Testis (tissue), 3 donors: Measurements from ENCODE around the gene PTPRN2. TPM values are rescaled to one million over a fixed set of nuclear protein-coding genes. Genes with fewer than 3 reads are reported as not detected.

Experiments
- DNase-seq: peaks from one replicate; pipeline ENCODE4 v3.0.0-alpha.2; 2019
- H3K27ac ChIP-seq, 2 donors: fragments of 200-600 bp; sonication (generic); one replicate each; pipeline ENCODE4 v1.5.1; 2019
- H3K27me3 ChIP-seq: fragments of 200-600 bp; sonication (generic); one replicate; pipeline ENCODE4 v1.5.1; 2019
- H3K36me3 ChIP-seq: fragments of 200-600 bp; sonication (generic); one replicate; pipeline ENCODE4 v1.5.1; 2017; ENCODE audit warnings: low read depth; ENCODE audit errors: missing control alignments
- H3K4me1 ChIP-seq: fragments of 200-600 bp; sonication (generic); one replicate; pipeline ENCODE4 v1.5.1; 2019
- H3K4me3 ChIP-seq, 2 donors: fragments of 200-600 bp; sonication (generic); one replicate each; pipeline ENCODE4 v1.5.1; 2017 to 2019
- H3K9me3 ChIP-seq: fragments of 200-600 bp; sonication (generic); one replicate; pipeline ENCODE4 v1.5.1; 2017
- POLR2A ChIP-seq: fragments of 450-650 bp; IDR thresholded peaks from one replicate; pipeline ENCODE4 v1.6.1; 2017; ENCODE audit warnings: antibody characterized with exemption, mild to moderate bottlenecking, moderate library complexity
- WGBS, 2 donors: methylation state at CpG; one replicate each; pipeline ENCODE4 v1.1.5; 2018; 5-methylcytosine and 5-hydroxymethylcytosine counted together
- intact Hi-C: fragments of 100-400 bp; cut with DNase I; formaldehyde crosslinking; loops from one replicate; pipeline ENCODE4 v1.15.1; 2023; ENCODE audit warnings: low total_unique reads
- polyA plus RNA-seq: library from polyadenylated mRNA; stranded (reverse); fragments of 350-450 nt; fragmentation: Illumina TruSeq; extraction: RNeasy Lipid Tissue Mini Kit (QIAGEN cat#74804); gene quantifications from one replicate; pipeline ENCODE4 v1.2.3, GENCODE V29; 2014; ENCODE audit warnings: low read depth, low replicate concordance; ENCODE audit not compliant: insufficient read depth
- total RNA-seq, 2 donors: library from RNA; depleted of rRNA; stranded (reverse); fragments of >200 nt; gene quantifications; one replicate each; pipeline ENCODE4 v1.2.3, GENCODE V29; 2016
- TF ChIP-seq, protein P1 (sequence below), 3 experiments: fragments of 450-650 bp in 2 of 3; fragments of 200-600 bp in 1 of 3; sonication (generic) in 1 of 3; IDR thresholded peaks; one replicate each; pipeline ENCODE4 v1.5.1; 2016 to 2019; ENCODE audit warnings: antibody characterized with exemption in 3 of 3, mild to moderate bottlenecking in 2 of 3, moderate library complexity in 1 of 3

The PTPRN2 gene
- total and polyA plus RNA-seq, 3 donors from 2014 or later = 9.3 to 10.8 (median 9.8) TPM

DNA sequence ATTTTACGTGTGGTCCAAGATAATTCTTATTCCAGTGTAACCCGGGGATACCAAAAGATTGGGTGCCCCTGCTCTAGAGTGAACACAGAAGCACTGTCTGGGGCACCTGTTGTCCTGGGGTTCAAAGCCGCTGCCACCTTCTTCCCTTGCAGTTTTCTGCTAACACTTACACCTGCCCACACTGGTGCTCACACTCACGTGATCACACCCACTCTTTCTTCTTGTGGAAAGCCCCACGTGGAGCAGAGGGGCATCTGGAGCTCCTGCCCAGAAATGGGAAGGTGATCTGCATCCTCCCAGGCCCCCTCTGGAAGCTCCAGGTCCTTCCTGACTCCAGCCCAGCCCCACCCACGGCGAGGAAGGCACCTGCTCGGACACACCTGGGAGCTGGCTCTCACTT is 42.9 kb downstream of the PTPRN2 start:
- 79 to 89% methylated on average over 8 of the region's 8 CpGs for WGBS, 2 donors
- no peaks in the 10 kb centered on the region for H3K4me1 ChIP-seq
- intact Hi-C loops = no loop called here

DNA sequence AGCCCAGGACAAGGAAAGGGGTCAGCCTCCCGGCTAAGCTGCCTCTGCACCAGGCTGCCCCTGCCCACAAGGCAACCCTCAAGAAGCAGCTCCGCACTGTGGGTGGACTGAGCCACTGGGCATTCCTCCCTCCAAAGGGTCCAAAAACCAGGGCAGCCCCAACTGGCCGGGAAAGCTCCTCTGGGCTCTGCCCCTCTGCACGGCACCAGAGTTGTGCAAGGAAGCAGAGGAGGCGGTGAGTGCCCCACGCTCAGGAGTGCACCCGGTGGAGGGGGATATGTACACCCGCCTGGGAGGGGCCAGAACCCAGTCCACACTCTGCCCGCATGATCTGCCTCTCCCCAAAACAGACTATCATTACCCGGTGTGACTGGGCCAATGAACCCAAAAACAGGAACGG is 43.8 kb downstream of the PTPRN2 start:
- intact Hi-C loops = no loop called here
- Histone ChIP-seq H3K36me3 (no peaks in the 10 kb centered on the region), H3K27ac (no peak overlapping the region), H3K4me3 (no peak overlapping the region), H3K4me1 (no peaks in the 10 kb centered on the region), H3K27me3 (no peaks in the 10 kb centered on the region), H3K9me3 (no peaks in the 10 kb centered on the region)
- 88 to 93% methylated on average over 5 to 11 of the region's 11 CpGs for WGBS, 2 donors
- no peak for TF ChIP-seq POLR2A
- TF ChIP-seq, protein P1, sequence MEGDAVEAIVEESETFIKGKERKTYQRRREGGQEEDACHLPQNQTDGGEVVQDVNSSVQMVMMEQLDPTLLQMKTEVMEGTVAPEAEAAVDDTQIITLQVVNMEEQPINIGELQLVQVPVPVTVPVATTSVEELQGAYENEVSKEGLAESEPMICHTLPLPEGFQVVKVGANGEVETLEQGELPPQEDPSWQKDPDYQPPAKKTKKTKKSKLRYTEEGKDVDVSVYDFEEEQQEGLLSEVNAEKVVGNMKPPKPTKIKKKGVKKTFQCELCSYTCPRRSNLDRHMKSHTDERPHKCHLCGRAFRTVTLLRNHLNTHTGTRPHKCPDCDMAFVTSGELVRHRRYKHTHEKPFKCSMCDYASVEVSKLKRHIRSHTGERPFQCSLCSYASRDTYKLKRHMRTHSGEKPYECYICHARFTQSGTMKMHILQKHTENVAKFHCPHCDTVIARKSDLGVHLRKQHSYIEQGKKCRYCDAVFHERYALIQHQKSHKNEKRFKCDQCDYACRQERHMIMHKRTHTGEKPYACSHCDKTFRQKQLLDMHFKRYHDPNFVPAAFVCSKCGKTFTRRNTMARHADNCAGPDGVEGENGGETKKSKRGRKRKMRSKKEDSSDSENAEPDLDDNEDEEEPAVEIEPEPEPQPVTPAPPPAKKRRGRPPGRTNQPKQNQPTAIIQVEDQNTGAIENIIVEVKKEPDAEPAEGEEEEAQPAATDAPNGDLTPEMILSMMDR (IDR thresholded peaks at IDR 0.05) = no peak
- DNase-seq = no peak

More for the DNA sequence above, 42.9 kb downstream of the PTPRN2 start:
- Histone ChIP-seq H3K27me3 (no peaks in the 10 kb centered on the region), H3K27ac (no peak overlapping the region), H3K4me3 (no peak overlapping the region), H3K9me3 (no peaks in the 10 kb centered on the region), H3K36me3 (no peaks in the 10 kb centered on the region)
- DNase-seq = no peak
- TF ChIP-seq POLR2A = no peak
- TF ChIP-seq, protein P1 (IDR thresholded peaks at IDR 0.05) = no peak

DNA sequence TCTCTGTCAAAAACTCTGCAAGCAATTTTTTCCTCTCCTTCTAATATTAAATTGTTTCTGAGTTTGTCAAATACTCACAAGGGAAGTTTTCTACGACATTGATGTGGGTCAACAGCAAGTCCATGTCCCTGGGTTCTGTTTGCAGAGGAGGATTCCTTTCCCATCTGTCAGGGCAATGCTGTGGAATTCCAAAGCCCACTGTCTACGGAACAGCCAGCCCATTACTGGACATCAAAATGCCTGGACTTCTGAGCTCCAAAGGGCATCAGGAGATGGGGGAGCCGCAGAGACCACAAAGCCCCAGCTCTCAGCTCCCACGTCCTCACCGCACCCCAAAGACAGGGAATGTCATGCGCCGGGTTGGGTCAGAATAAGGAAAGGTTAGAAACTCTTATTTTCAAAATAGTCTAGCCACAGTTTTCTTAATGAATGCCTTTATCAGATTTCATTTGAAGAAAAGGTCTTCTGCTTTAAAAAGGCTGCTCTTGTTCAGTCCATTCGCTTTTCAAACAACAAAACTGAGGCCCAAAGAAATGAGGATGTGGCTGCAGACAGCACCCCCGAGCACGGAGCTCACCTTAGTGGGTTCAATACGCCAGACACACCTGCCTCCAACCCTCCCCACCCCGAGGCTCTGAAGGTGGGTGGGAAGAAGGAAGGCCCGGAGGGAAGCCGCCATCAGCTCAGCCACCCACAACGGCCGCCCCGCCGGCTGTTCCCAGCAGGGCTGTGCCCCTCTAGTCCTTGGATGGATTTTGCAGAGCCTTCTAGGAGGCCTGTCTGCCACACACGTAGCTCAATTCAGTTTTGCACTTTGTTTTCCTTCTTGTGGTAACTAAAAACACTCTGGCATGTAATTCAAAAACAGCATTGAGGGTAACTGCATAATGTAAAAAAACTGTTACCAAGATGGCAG is 44.7 kb downstream of the PTPRN2 start:
- DNase-seq = no peak
- H3K27ac ChIP-seq = no peak overlapping the region
- H3K36me3 ChIP-seq = no peaks in the 10 kb centered on the region
- WGBS, 2 donors = 86 to 87% methylated on average over 13 to 19 of the region's 19 CpGs
- no peaks in the 10 kb centered on the region for H3K4me1 ChIP-seq
- H3K9me3 ChIP-seq = no peaks in the 10 kb centered on the region
- no peak overlapping the region for H3K4me3 ChIP-seq
- no peaks in the 10 kb centered on the region for H3K27me3 ChIP-seq
- TF ChIP-seq, protein P1 (IDR thresholded peaks at IDR 0.05) = no peak
- TF ChIP-seq POLR2A = no peak
- intact Hi-C loops = no loop called here

DNA sequence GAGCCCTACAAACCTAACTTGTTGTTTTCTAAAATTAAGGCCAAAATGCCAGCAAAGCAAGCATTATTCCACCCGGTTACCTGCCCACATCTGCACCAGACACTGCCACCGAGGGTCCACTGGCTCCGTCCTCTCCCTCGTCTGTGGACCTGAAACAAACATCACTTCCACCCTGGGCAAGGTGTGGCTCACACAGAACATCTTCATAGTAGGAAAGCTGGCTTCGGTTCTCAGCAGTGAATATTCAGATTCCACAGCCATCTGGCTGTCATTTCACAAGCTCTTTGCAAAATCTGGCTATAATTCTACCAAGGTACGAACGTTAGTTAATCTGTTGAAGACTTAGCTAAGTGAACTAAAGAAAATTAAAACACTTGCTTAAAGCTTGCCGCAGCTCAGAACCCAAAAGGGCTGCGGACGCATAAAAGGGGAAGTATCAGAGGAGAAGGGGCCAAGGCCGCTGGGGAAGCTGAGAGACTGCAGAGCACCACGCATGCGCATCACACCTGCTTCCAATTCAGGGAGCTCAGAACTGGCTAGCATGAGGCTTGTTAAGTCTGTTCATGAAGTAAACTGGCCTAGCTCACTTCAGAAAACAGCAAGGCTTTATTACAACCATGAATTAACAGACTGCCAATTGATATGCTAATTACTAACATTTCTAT is 46.1 kb downstream of the PTPRN2 start:
- H3K27ac ChIP-seq = no peak overlapping the region
- H3K9me3 ChIP-seq = no peaks in the 10 kb centered on the region
- no peak overlapping the region for H3K4me3 ChIP-seq
- no peaks in the 10 kb centered on the region for H3K27me3 ChIP-seq
- intact Hi-C loops = no loop called here
- H3K36me3 ChIP-seq = no peaks in the 10 kb centered on the region
- TF ChIP-seq, protein P1 (IDR thresholded peaks at IDR 0.05) = no peak
- TF ChIP-seq POLR2A = no peak
- no peaks in the 10 kb centered on the region for H3K4me1 ChIP-seq
- no peak for DNase-seq
- 59 to 73% methylated on average over 13 of the region's 13 CpGs for WGBS, 2 donors
